Mesendoderm (in vitro differentiated cells): ENCODE data around the gene CALCOCO2.
"Not testable (repeated sequence)": the region's sequence is repeated elsewhere in the genome, so short reads cannot be mapped to it uniquely, and the experiment has no call there.

Source experiments
- DNase-seq: peaks from one replicate; pipeline ENCODE4 v3.0.0; 2013
- H2AK5ac ChIP-seq: 2 replicates; pipeline ENCODE4 v1.6.1; 2013; ENCODE audit warnings: low read length, inconsistent platforms
- H2BK120ac ChIP-seq: 2 replicates; pipeline ENCODE4 v1.6.1; 2013; ENCODE audit warnings: low read depth, mild to moderate bottlenecking, low read length, moderate library complexity, mixed read lengths
- H2BK15ac ChIP-seq: replicated peaks from 2 replicates; pipeline ENCODE4 v1.6.1; 2013; ENCODE audit warnings: low read depth, mild to moderate bottlenecking, moderate library complexity
- H2BK5ac ChIP-seq: 2 replicates; pipeline ENCODE4 v1.6.1; 2013; ENCODE audit warnings: low read length, inconsistent platforms
- H3K18ac ChIP-seq: 2 replicates; pipeline ENCODE4 v1.6.1; 2013; ENCODE audit warnings: mild to moderate bottlenecking, low read length, mixed read lengths
- H3K23ac ChIP-seq: one replicate; pipeline ENCODE4 v1.6.1; 2013; ENCODE audit warnings: low read length
- H3K27ac ChIP-seq: 2 replicates; pipeline ENCODE4 v1.5.1; 2013; ENCODE audit warnings: low read depth, mild to moderate bottlenecking, inconsistent platforms, low read length, moderate library complexity
- H3K27me3 ChIP-seq: 2 replicates; pipeline ENCODE4 v1.6.1; 2013; ENCODE audit warnings: low read length, control low read depth, mild to moderate bottlenecking, inconsistent platforms; ENCODE audit not compliant: insufficient read depth, poor library complexity
- H3K36me3 ChIP-seq: 2 replicates; pipeline ENCODE4 v1.6.1; 2013; ENCODE audit warnings: low read length, inconsistent platforms; ENCODE audit not compliant: control insufficient read depth, insufficient read depth
- H3K4ac ChIP-seq: one replicate; pipeline ENCODE4 v1.6.1; 2013; ENCODE audit warnings: low read depth, mild to moderate bottlenecking, low read length, moderate library complexity
- H3K4me1 ChIP-seq: 2 replicates; pipeline ENCODE4 v1.6.1; 2013; ENCODE audit warnings: low read depth, low read length, inconsistent platforms; ENCODE audit not compliant: control insufficient read depth
- H3K4me2 ChIP-seq: 2 replicates; pipeline ENCODE4 v1.6.1; 2013; ENCODE audit warnings: low read length
- H3K4me3 ChIP-seq: 2 replicates; pipeline ENCODE4 v1.5.1; 2013; ENCODE audit warnings: mild to moderate bottlenecking, low read length
- H3K56ac ChIP-seq: one replicate; pipeline ENCODE4 v1.6.1; 2013; ENCODE audit warnings: low read length
- H3K79me1 ChIP-seq: 2 replicates; pipeline ENCODE4 v1.6.1; 2013; ENCODE audit warnings: low read length, inconsistent platforms
- H3K79me2 ChIP-seq: 2 replicates; pipeline ENCODE4 v1.6.1; 2013; ENCODE audit warnings: mild to moderate bottlenecking, low read length; ENCODE audit not compliant: control insufficient read depth, insufficient read depth
- H3K9ac ChIP-seq: 2 replicates; pipeline ENCODE4 v1.6.1; 2013; ENCODE audit warnings: low read length, inconsistent platforms
- H4K5ac ChIP-seq: one replicate; pipeline ENCODE4 v1.6.1; 2013; ENCODE audit warnings: low read length
- H4K8ac ChIP-seq: one replicate; pipeline ENCODE4 v1.6.1; 2013; ENCODE audit warnings: low read depth, mild to moderate bottlenecking, control low read depth, low read length, moderate library complexity
- WGBS: extraction: QIAGEN DNeasy Blood & Tissue Kit; methylation state at CpG from one replicate; pipeline ENCODE4 v1.1.7; 2013; ENCODE audit warnings: low lambda C conversion rate, missing lambda C conversion rate; ENCODE audit not compliant: insufficient coverage; ENCODE audit errors: extremely low coverage; 5-methylcytosine and 5-hydroxymethylcytosine counted together

The CALCOCO2 gene

DNA sequence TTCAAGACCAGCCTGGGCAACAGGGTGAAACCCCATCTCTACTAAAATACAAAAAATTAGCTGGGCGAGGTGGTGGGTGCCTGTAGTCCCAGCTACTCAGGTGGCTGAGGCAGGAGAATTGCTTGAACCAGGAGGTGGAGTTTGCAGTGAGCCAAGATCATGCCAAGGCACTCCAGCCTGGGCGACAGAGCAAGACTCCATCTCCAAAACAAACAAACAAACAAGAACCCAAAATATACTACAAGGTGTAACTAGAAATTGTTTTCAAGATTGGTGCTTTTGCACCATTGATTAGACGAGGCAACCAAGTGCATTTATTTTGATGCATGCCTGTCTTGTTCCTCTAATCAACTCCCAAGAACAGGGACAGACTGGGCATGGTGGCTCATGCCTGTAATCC is 41.6 kb downstream of the CALCOCO2 start:
- not testable (repeated sequence) for H4K5ac ChIP-seq, H3K4ac ChIP-seq, H3K27ac ChIP-seq, H3K23ac ChIP-seq, H4K8ac ChIP-seq, H3K36me3 ChIP-seq, H3K79me2 ChIP-seq, H2BK15ac ChIP-seq, H3K4me2 ChIP-seq, H3K4me3 ChIP-seq, H3K79me1 ChIP-seq, H2BK120ac ChIP-seq, H3K9ac ChIP-seq, H2BK5ac ChIP-seq, H3K18ac ChIP-seq, DNase-seq, H3K27me3 ChIP-seq, H2AK5ac ChIP-seq
- H3K4me1 ChIP-seq, result peaks cover 13% of the 10 kb centered on the region
- WGBS, result no CpG with 5 or more reads among the region's 3 CpGs
- peak overlapping the region; percentile 62 for H3K56ac ChIP-seq

DNA sequence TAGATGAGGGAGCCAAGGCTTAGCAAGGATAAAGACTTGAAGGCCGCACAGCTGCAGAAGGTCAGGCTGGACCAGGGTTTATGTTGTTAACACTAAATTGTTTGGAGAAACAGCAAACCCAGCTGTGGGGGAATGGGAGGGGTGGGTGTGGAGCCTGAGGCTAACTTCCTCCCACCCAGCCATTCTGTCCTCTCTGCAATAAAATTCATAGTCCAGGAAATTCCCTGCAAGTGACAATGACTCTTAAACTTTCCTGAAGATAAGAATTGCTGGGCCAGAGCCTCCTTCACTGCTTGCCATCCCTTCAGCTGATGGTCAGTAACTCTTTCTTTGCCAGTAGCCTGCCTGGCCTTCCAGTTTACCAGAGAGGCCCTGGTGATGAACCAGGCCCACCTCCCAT is 42.4 kb downstream of the CALCOCO2 start:
- peaks cover 13% of the 10 kb centered on the region for H3K4me1 ChIP-seq
- H3K4me2 ChIP-seq, result no peak overlapping the region
- H3K9ac ChIP-seq, result no peak overlapping the region
- H2BK5ac ChIP-seq, result no peak overlapping the region
- no peak overlapping the region for H4K5ac ChIP-seq
- no peak overlapping the region for H2BK15ac ChIP-seq
- H3K18ac ChIP-seq, result no peak overlapping the region
- no peak overlapping the region for H2AK5ac ChIP-seq
- H3K27me3 ChIP-seq, result no peaks in the 10 kb centered on the region
- no peak overlapping the region for H3K4me3 ChIP-seq
- peak; percentile 65 for DNase-seq
- WGBS, result no CpG with 5 or more reads among the region's 1 CpG
- no peak overlapping the region for H2BK120ac ChIP-seq
- no peaks in the 10 kb centered on the region for H3K79me1 ChIP-seq
- no peaks in the 10 kb centered on the region for H3K79me2 ChIP-seq
- H4K8ac ChIP-seq, result no peak overlapping the region
- H3K56ac ChIP-seq, result no peak overlapping the region
- peak overlapping the region; percentile 63 for H3K27ac ChIP-seq
- H3K36me3 ChIP-seq, result no peaks in the 10 kb centered on the region
- no peak overlapping the region for H3K23ac ChIP-seq
- H3K4ac ChIP-seq, result no peak overlapping the region

DNA sequence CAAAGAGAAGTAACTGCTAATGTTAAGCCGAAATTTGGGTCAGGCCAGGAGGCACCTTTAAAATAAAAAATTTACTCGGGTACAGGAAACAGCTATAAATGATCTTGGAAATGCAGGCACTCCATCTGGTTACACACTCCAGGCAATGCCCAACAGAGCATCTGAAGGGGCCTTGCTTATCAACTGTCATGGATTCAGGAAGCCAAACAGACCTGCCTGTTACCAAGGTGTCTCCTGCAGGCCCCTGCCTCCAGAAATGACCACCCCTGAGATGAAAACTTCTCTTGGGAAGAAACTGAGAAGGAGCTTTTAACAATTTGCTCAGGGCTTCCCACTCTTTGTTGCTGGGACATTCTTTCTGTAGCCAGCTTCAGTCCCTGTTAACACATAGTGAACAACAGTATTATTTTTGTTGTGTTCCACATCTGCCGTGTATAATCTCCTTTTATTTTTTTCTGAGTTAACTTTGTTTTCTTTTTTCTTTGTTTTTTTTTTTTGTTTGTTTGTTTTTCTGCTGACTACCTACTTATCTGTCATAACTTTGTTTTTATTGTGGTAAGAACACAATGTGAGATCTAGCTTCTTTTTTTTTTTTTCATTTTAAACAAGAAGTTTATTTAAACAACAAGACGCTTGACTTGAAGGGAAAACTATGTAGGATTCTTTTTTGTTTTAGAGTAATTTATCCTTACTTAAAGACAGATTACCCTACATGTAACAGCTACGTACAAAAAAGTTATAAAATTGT is 43.0 kb downstream of the CALCOCO2 start:
- H3K27ac ChIP-seq, result peak overlapping the region; percentile 63

DNA sequence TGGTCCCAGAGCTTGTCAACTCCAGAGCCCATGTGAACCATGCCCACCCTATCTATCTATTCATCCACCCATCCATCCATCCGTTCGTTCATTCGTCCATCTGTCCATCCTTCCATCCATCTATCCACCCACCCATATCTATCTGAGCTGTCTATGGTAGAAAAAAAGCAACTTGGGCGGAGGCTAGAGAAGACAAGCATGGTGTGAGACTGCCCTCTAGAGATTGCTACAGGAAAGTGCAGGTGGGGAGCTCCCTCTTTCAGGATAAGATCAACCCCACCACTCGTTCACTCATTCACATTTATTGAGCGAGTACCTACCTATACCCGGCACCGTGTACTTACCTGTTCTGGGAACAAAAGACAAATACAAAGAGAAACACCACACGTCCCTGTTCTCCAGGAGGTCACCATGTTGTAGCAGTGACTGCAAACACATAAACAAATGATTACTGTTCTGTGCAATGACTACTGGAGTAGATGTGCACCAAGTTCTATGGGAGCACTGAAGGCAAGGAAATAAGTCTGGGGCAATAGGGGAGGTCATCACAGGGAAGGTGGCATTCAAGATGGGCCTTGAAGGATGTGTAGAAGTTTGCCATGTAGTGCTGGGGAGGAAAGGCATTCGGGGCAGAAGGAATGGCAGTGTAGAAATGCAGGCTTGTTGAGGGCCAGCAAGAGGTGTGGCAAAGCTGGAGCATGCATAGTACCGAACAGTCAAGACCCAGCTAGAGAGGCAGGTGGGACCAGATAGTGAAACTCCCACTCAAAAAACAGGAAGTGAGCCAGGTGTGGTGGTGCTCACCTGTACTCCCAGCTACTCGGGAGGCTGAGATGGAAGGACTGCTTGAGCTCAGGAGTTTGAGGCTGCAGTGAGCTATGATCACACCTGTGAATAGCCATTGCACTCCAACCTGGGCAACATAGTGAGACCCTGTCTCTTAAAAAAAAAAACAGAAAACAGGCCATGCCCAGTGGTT is 48.4 kb downstream of the CALCOCO2 start:
- H3K18ac ChIP-seq, result no peak overlapping the region
- H3K4me1 ChIP-seq, result no peaks in the 10 kb centered on the region
- H3K27ac ChIP-seq, result no peak overlapping the region
- no peak overlapping the region for H2BK5ac ChIP-seq
- no peak overlapping the region for H3K56ac ChIP-seq
- H2BK120ac ChIP-seq, result no peak overlapping the region
- no CpG with 5 or more reads among the region's 12 CpGs for WGBS
- no peak overlapping the region for H3K4me3 ChIP-seq
- H4K8ac ChIP-seq, result no peak overlapping the region
- H2BK15ac ChIP-seq, result no peak overlapping the region
- no peak overlapping the region for H3K4ac ChIP-seq
- no peaks in the 10 kb centered on the region for H3K79me2 ChIP-seq
- H3K36me3 ChIP-seq, result no peaks in the 10 kb centered on the region
- H3K27me3 ChIP-seq, result no peaks in the 10 kb centered on the region
- no peak overlapping the region for H3K4me2 ChIP-seq
- no peaks in the 10 kb centered on the region for H3K79me1 ChIP-seq
- H3K23ac ChIP-seq, result no peak overlapping the region
- H2AK5ac ChIP-seq, result no peak overlapping the region
- H3K9ac ChIP-seq, result no peak overlapping the region
- H4K5ac ChIP-seq, result no peak overlapping the region
- peak; percentile 81 for DNase-seq

More for the DNA sequence above, 43.0 kb downstream of the CALCOCO2 start:
- no peak overlapping the region for H3K4me2 ChIP-seq
- H3K4me3 ChIP-seq, result no peak overlapping the region
- no peak overlapping the region for H2AK5ac ChIP-seq
- H2BK15ac ChIP-seq, result no peak overlapping the region
- H3K79me2 ChIP-seq, result no peaks in the 10 kb centered on the region
- H2BK120ac ChIP-seq, result no peak overlapping the region
- DNase-seq, result peak; percentile 70
- no peak overlapping the region for H3K4ac ChIP-seq
- no peak overlapping the region for H4K5ac ChIP-seq
- no CpG with 5 or more reads among the region's 5 CpGs for WGBS
- H2BK5ac ChIP-seq, result no peak overlapping the region
- no peak overlapping the region for H3K18ac ChIP-seq
- peaks cover 12% of the 10 kb centered on the region for H3K4me1 ChIP-seq
- no peak overlapping the region for H3K9ac ChIP-seq
- H3K56ac ChIP-seq, result peak overlapping the region; percentile 1
- H3K79me1 ChIP-seq, result no peaks in the 10 kb centered on the region
- H3K27me3 ChIP-seq, result no peaks in the 10 kb centered on the region
- H4K8ac ChIP-seq, result no peak overlapping the region
- H3K36me3 ChIP-seq, result no peaks in the 10 kb centered on the region
- no peak overlapping the region for H3K23ac ChIP-seq

DNA sequence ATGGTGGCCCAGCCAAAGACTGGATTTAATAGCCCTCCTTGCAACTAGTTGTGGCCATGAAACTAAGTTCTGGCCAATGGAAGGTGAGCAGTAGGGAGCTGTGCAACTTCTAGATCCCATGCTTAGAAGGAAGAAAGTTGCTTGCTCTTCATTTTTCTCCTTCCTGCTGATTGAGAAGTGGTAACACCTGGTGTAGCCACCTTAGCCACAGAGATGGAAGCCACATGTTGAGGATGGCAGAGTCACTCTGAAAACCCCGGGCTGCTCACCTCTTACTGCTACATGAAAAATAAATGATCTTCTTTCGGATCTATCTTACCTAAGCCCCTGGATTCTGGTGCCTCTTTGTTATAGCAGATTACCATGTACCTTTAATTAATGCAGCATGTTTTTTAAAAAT is 51.4 kb downstream of the CALCOCO2 start:
- no CpG with 5 or more reads among the region's 2 CpGs for WGBS
- Histone ChIP-seq H4K5ac (no peak overlapping the region), H3K4me3 (no peak overlapping the region), H3K9ac (no peak overlapping the region), H2AK5ac (no peak overlapping the region), H2BK120ac (no peak overlapping the region), H2BK15ac (no peak overlapping the region), H3K79me1 (no peaks in the 10 kb centered on the region), H3K36me3 (no peaks in the 10 kb centered on the region), H3K18ac (no peak overlapping the region), H3K27me3 (no peaks in the 10 kb centered on the region), H3K23ac (no peak overlapping the region), H3K56ac (no peak overlapping the region), H3K4ac (no peak overlapping the region), H2BK5ac (no peak overlapping the region), H4K8ac (no peak overlapping the region), H3K4me2 (no peak overlapping the region), H3K79me2 (no peaks in the 10 kb centered on the region), H3K4me1 (no peaks in the 10 kb centered on the region), H3K27ac (no peak overlapping the region)
- no peak for DNase-seq
